ENCODE data around the gene DCAF6. TPM values are rescaled to one million over a fixed set of nuclear protein-coding genes. Genes with fewer than 3 reads are reported as not detected.

The DCAF6 gene
- total RNA-seq, 1 donor from 2014 or later: 32.9 TPM

- ChIA-PET CTCF (no interaction called here), POLR2A (no interaction called here)
- Mint-ChIP-seq H3K4me3 (no peak overlapping the region), H3K9me3 (peaks cover 11% of the 10 kb centered on the region), H3K4me1 (no peaks in the 10 kb centered on the region), H3K36me3 (ENCODE audit: low read depth) (no peaks in the 10 kb centered on the region), H3K27ac (no peak overlapping the region), H3K27me3 (peaks cover 6% of the 10 kb centered on the region)
- no peak for DNase-seq
- intact Hi-C loops (cut with micrococcal nuclease): no loop called here
- TF ChIP-seq, protein P1, sequence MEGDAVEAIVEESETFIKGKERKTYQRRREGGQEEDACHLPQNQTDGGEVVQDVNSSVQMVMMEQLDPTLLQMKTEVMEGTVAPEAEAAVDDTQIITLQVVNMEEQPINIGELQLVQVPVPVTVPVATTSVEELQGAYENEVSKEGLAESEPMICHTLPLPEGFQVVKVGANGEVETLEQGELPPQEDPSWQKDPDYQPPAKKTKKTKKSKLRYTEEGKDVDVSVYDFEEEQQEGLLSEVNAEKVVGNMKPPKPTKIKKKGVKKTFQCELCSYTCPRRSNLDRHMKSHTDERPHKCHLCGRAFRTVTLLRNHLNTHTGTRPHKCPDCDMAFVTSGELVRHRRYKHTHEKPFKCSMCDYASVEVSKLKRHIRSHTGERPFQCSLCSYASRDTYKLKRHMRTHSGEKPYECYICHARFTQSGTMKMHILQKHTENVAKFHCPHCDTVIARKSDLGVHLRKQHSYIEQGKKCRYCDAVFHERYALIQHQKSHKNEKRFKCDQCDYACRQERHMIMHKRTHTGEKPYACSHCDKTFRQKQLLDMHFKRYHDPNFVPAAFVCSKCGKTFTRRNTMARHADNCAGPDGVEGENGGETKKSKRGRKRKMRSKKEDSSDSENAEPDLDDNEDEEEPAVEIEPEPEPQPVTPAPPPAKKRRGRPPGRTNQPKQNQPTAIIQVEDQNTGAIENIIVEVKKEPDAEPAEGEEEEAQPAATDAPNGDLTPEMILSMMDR (IDR thresholded peaks at IDR 0.05): no peak
- no peak for ATAC-seq (ENCODE audit: low read depth)
Observed at GRCh38 chr1:167909691-167910180, 26.7 kb upstream of the DCAF6 start.

DNA sequence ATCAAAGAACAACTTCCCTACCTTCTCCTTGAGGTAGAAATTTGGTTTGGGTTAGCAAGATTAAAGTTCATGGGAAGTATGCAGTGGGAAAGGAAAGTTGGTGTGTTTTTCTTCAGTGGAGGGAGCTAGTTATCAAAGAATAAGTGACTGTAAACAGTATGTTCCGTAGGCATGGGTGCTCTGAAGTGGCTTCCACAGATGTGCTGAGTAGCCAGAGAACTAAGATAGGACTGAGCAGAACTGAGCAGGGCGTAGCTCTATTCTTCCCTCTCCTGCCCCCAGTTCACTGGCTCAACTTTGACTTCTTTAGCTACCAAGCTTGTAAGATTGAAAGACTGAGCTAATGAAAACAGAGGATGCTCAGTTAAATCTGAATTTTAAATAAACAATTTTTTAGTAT, 26.0 kb upstream of the DCAF6 start:
- ChIA-PET CTCF (no interaction called here), POLR2A (no interaction called here)
- no peak for ATAC-seq (ENCODE audit: low read depth)
- intact Hi-C loops (cut with micrococcal nuclease): no loop called here
- H3K36me3 Mint-ChIP-seq (ENCODE audit: low read depth): peaks cover 3% of the 10 kb centered on the region
- H3K27ac Mint-ChIP-seq: no peak overlapping the region
- no peak for DNase-seq
- no peaks in the 10 kb centered on the region for H3K4me1 Mint-ChIP-seq
- TF ChIP-seq, protein P1 (IDR thresholded peaks at IDR 0.05): no peak
- H3K4me3 Mint-ChIP-seq: no peak overlapping the region
- peaks cover 11% of the 10 kb centered on the region for H3K9me3 Mint-ChIP-seq
- peaks cover 6% of the 10 kb centered on the region for H3K27me3 Mint-ChIP-seq

GRCh38 chr1:167911413-167911812, 25.1 kb upstream of the DCAF6 start:
- Mint-ChIP-seq H3K27ac (no peak overlapping the region), H3K27me3 (peaks cover 6% of the 10 kb centered on the region), H3K4me1 (no peaks in the 10 kb centered on the region), H3K4me3 (no peak overlapping the region), H3K9me3 (peaks cover 11% of the 10 kb centered on the region), H3K36me3 (ENCODE audit: low read depth) (peaks cover 12% of the 10 kb centered on the region)
- ChIA-PET CTCF (no interaction called here), POLR2A (no interaction called here)
- TF ChIP-seq, protein P1 (IDR thresholded peaks at IDR 0.05): no peak
- DNase-seq: no peak
- ATAC-seq (ENCODE audit: low read depth): no peak
- intact Hi-C loops (cut with micrococcal nuclease): no loop called here

- intact Hi-C loops (cut with micrococcal nuclease): no loop called here
- no peak for ATAC-seq (ENCODE audit: low read depth)
- H3K27ac Mint-ChIP-seq: no peak overlapping the region
- DNase-seq: no peak
- H3K36me3 Mint-ChIP-seq (ENCODE audit: low read depth): peaks cover 19% of the 10 kb centered on the region
- H3K4me3 Mint-ChIP-seq: no peak overlapping the region
- H3K27me3 Mint-ChIP-seq: peaks cover 6% of the 10 kb centered on the region
- ChIA-PET CTCF (no interaction called here), POLR2A (no interaction called here)
- no peaks in the 10 kb centered on the region for H3K4me1 Mint-ChIP-seq
- H3K9me3 Mint-ChIP-seq: peaks cover 11% of the 10 kb centered on the region
- TF ChIP-seq, protein P1 (IDR thresholded peaks at IDR 0.05): no peak
Observed at GRCh38 chr1:167912294-167912693, 24.2 kb upstream of the DCAF6 start.

DNA sequence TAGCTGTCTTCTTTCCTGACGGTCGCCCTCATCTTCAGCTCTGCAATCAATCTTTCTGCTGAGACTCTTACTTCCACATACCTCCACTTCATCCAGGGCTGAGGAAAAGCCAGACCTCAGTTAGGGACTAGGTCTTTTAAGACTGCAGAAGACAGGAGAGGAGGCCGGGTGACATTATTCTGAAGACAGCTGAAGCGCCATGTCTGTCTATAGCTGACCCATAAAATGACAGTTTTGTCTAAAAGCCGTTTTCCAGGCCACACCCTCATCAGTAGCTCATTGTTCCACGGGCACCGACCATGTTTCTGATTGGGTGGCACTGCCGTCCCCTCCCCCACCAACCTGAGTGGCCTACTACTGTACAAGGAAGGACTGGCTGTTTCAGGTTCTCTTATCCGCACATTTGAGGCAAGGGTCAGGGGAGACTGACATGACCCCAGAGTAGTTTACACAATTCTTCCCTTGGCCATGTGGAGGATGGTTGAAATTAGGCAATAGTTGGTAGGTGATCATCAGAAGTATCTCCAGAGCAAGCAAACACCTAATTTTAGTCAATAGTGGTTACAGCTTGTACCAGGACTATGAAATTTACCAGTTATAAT, 22.5 kb upstream of the DCAF6 start, which contains the start of gene ADCY10:
Gene ADCY10 (minus strand): TSS at position 240 of the 602 bp plus-strand sequence. CDS start 8,994 bp downstream, outside the sequence.
- intact Hi-C loops (cut with micrococcal nuclease): no loop called here
- H3K27me3 Mint-ChIP-seq: peaks cover 6% of the 10 kb centered on the region
- no peak within 1 kb of the TSS for H3K27ac Mint-ChIP-seq

More for the DNA sequence above, 22.5 kb upstream of the DCAF6 start, which contains the start of gene ADCY10:
- H3K36me3 Mint-ChIP-seq (ENCODE audit: low read depth): peaks cover 29% of the 10 kb centered on the region
- POLR2A ChIA-PET: interaction anchor here (0.6 to 1.0 kb wide), 2 partner anchors 19 to 22 kb away, joined by 3 to 4 read pairs; no protein-coding TSS in a partner anchor
- CTCF ChIA-PET: no interaction called here
- no peak for ATAC-seq (ENCODE audit: low read depth)
- TF ChIP-seq, protein P1 (IDR thresholded peaks at IDR 0.05): no peak
- DNase-seq: no peak
- peaks cover 8% of the 10 kb centered on the region for H3K9me3 Mint-ChIP-seq
- no peak within 1 kb of the TSS for H3K4me3 Mint-ChIP-seq
- H3K4me1 Mint-ChIP-seq: no peaks in the 10 kb centered on the region

All from activated B cell treated with CpG ODN at 0.5 μM for 24 hours (primary cell).